ENCODE measurements around the gene PTPRT.

PTPRT gene

GRCh38 chr20:42093041-42093440 is 1096.7 kb downstream of the PTPRT start:
- DNase-seq, result no peak

DNA sequence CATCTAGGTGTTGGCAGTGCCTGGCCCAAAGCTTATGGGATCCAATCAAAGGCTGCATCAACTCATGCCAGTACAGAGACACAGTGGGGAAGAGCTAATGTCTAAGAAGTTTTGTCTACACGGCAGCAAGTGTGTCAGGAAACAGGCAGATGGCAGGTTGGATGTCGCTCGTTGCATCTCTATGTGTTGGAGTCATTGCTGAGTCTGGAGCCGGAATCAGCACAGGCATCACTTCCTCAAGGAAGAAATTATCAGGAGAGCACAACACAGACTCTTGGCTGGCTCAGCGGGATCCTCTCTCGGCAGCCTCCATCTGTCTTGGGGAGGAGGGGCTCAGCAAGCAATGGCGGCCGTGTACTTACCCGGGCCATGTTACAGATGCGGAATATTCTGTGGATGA is 1104.3 kb downstream of the PTPRT start:
- no peak for DNase-seq

DNA sequence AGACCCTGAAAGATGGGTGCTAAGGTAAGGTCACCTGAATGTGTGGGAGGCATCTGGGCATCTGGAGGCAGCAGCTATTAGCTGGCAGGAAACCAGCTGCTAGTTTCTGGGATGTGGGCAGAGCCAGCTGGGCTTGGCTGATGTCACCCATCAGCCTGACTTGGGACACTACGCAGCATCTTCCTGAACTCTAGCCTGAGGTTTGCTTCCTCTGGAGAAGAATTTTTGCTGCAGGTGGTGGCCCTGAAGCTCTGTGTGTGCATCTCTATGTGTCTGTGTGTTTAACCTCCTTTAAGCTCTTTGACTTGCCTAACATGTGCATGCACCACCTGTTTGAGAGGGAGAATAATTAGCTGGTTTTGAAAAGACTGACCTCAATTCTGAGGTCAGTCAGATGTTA is 1106.4 kb downstream of the PTPRT start:
- DNase-seq, result no peak

DNA sequence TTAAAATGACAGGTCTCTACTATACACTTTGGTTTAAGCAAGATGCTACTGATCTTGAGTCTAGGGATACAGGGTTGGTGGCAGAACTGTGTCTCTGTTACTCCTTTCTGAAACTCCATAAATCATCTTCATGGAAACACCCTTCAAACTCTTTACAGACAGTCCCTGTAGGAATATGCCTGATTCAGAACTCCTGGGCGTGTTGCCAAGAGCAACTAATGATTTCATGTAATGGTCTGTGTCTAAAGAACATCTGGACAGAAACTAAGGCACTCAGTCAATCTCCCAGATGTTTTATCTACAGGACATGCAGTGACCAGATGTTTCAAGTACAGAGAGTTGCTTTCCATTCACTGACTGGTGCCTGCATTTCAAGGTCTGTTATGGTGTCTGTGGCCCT is 1107.1 kb downstream of the PTPRT start:
- no peak for DNase-seq

DNA sequence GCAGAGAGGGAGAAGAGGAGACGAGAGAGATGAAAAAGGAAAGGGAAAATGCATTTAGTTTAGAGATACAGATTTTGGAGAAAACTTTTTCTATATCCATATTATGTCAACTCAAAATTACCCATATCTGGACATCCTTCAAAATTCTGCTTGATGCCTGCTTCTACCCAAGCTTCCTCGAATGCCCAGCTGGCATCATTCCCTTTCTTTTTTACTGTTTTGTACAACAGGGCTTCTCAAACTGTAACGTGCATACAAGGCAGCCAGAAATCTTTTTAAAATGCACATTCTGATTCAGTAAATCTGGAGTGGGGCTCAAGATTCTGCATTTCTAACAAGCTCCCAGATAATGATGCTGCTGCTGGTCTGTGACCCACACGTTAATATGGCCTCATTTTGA is 1108.8 kb downstream of the PTPRT start:
- DNase-seq, result no peak

DNA sequence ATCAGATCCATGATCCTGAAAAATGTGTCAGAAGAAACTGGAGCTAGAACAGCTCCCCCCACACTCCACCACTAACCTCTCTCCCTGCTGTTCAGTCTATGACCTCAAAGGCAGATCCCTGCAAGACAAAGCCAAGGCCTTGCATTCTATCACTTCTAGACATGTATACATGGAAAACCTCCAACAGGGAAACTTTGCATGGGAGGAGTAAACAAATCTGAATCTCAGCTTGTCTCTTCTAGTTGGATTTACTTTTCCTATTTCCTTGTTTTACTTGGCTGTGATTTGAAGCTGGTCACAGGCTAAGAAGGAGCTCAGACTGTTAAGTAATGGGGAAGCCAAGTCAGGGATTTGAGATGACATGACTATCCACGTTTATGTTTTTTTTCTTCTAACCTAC is 1114.8 kb downstream of the PTPRT start:
- no peak for DNase-seq

DNA sequence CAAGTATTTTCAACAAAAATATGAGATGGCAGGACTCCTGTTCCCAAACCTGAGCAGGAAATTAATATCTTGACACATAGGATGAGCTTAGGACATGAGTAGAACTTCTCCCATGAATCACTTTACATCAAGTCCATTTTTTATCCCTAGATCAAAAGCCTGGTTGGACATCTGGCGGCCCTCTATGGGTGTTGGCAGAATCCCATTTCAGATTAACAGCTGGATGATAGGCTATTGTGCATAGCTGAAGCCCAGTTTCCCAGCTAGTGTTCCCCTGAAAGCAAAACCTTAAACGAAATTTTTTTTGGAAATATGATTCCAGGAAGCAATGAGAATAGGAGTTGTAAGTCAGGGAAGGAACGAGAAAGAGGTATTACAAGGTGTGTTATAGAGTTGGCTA is 1122.1 kb downstream of the PTPRT start:
- no peak for DNase-seq

- DNase-seq, result no peak
Measured at GRCh38 chr20:42067174-42067573, 1122.5 kb downstream of the PTPRT start.

DNA sequence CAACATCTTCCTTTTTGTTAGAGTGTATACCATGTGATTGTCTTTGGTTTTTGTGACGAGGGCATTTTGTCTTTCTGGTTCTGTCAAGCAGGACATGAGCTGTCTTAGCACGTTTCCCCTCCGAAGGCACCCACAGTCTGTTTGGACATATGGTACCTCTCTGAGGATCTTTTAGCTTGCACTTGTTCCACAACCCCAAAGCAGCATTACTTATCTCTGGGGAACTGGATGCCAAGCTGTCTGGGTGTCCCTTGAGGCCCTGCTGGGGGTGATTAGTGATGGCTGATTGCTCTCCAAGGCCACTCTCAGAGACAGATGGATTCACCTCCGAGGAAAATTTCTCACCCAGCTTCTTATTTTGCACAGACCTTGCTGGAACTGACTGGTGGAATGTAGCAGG is 1126.6 kb downstream of the PTPRT start:
- no peak for DNase-seq

DNA sequence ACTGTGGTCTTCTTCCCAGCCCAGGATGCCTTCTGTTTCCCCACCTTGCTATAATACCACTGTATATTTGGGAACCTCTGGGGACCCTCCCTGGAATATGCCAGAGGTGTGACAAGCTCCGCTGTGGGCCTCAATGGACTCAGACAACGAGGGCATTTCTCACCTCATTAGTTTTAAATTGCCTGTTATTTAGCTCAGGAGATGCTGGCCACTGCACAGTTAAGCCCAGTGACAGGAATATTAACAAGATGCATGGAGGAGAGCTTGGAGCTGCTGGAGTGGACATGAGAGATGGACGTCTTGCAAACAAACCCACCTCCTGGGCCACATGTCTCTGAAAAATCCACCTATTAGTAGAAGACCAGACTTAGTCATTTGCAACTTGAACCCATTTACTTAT is 1136.4 kb downstream of the PTPRT start:
- DNase-seq, result no peak

GRCh38 chr20:42051921-42052320 is 1137.8 kb downstream of the PTPRT start:
- DNase-seq, result no peak

DNA sequence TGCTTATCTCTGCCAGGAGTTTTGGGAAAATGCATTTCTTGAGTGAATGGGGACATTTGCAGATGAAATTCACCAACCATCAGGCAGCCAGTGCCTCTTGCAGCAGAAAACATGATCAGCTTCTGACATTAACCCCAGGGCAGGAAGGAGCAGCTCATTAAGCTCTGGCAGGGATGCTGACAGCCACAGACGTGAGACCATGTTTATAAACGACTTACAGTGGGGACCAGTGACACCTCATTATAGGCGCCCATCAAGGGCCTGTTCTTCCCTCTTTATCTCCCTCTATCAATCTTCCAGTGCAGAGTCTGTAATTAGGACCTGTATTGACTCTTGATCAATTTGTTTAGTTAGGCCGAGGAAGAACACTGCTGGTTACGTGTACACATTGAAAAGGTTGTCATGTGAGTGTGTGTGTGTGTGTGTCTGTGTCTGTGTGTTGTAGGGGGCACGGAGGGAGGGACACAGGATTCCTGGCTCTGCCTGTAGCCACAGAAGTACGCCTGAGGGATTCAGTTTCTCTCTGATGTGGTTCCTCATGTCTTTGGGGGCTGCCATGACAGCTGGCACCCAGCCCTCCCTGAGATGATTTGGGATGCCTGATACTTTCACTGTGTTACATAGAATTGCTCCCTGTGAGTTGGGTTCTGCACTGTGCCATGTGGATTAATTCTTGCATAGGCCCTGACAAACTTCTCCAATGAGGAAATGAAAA is 1143.2 kb downstream of the PTPRT start:
- no peak for DNase-seq

DNA sequence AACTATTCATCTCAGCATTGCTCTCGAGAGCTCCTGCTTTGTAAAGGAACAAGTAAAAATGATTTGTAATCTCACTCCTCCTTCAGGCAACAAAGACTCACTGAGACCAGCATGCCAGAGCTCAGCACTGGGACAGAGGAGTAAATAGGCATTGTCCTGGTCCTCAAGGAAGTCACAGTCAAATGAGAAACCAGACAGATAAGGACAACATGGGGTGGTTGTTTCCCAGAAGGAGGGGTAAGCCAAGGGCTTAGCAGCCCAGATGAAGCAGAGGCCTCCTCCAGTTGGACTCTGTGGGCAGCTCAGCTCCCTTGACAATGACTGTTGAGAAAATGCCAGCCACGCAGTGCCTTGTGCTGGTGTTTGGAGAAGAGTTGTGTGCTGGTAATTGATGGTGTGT is 1145.8 kb downstream of the PTPRT start:
- no peak for DNase-seq

- no peak for DNase-seq
Measured at GRCh38 chr20:42041000-42041565, 1148.6 kb downstream of the PTPRT start.

DNA sequence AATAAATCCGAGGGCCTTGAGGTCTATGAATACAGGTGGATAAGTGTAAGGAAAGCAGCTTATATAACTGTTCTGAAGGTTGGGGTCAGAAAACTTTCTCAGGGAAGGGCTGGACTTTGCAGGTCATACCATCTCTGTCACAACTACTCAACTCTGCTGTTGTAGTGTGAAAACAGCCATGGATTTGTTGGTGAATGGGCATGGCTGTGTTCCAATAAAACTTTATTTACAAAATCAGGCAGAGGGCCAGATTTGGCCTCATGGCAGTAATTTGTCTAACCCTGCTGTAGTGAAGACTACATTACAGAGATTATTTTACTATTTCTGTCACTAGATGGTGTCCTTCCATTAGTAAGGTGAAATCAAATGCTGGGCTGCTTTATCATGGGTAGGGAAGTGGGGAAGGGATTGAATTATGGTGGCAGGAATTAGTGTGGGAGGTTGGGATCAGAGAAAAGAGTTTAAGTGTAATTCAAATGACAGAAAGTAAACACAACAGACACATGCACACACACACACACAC is 1161.9 kb downstream of the PTPRT start:
- no peak for DNase-seq

DNA sequence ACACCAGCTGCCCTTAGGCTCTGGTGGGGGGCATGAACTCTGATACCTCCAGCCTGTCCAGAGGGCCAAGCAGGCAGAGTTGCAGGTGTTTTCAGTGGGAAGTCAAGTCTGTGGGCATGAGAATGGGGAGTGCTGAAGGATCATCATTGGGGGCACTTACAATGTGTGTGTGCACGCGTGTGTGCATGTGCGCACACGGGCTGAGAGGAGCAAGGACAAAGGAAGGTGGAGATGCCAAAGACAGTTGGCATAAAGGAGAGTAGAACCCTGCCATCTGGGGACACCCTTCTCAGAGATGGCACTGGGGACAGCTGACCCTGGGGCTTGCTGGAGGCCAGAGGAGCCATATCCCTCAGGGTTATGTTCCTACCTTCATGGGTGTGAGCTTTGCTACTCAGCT is 1163.1 kb downstream of the PTPRT start:
- no peak for DNase-seq

GRCh38 chr20:42024653-42025052 is 1165.1 kb downstream of the PTPRT start:
- peak in 1 of 5 experiments; percentile 14 for DNase-seq

Data from T-helper 2 cell (primary cell).